GM23338 (cell line): ENCODE data around the gene TTC1. TPM values are rescaled to one million over a fixed set of nuclear protein-coding genes. Genes with fewer than 3 reads are reported as not detected.

Experiments
- ATAC-seq: fragments of 200-7000 bp; cut with Tn5 transposase; 3 replicates; pipeline ENCODE4 v1.9.1; 2020
- DNase-seq: peaks from one replicate; pipeline ENCODE4 v3.0.0-alpha.2; 2015; ENCODE audit warnings: low spot score
- H2AFZ ChIP-seq: fragments of 200-600 bp; sonication (generic); 2 replicates; pipeline ENCODE4 v1.8.0; 2016; ENCODE audit warnings: antibody characterized with exemption, mild to moderate bottlenecking, moderate library complexity
- H3F3A ChIP-seq: fragments of 200-600 bp; sonication (generic); replicated peaks from 2 replicates; pipeline ENCODE4 v1.8.0; 2017; ENCODE audit warnings: antibody characterized with exemption, mixed run types, low read depth
- H3K27ac ChIP-seq: fragments of 200-600 bp; sonication (generic); 2 replicates; pipeline ENCODE4 v1.6.1; 2016; ENCODE audit warnings: low read depth
- H3K27me3 ChIP-seq: fragments of 200-600 bp; sonication (generic); 2 replicates; pipeline ENCODE4 v1.8.0; 2016; ENCODE audit warnings: mild to moderate bottlenecking, mixed run types, moderate library complexity; ENCODE audit not compliant: insufficient read depth
- H3K36me3 ChIP-seq: fragments of 200-600 bp; sonication (generic); 2 replicates; pipeline ENCODE4 v1.8.0; 2016; ENCODE audit warnings: mild to moderate bottlenecking; ENCODE audit not compliant: insufficient read depth
- H3K4me1 ChIP-seq: fragments of 200-600 bp; sonication (generic); 2 replicates; pipeline ENCODE4 v1.8.0; 2016; ENCODE audit warnings: mild to moderate bottlenecking, moderate library complexity; ENCODE audit not compliant: insufficient read depth
- H3K4me2 ChIP-seq: fragments of 200-600 bp; sonication (generic); 2 replicates; pipeline ENCODE4 v1.7.1; 2017; ENCODE audit warnings: mixed run types
- H3K4me3 ChIP-seq: fragments of 200-600 bp; sonication (generic); 2 replicates; pipeline ENCODE4 v1.6.1; 2016; ENCODE audit warnings: mixed run types
- H3K79me2 ChIP-seq: fragments of 200-600 bp; sonication (generic); replicated peaks from 2 replicates; pipeline ENCODE4 v1.8.0; 2017; ENCODE audit warnings: mild to moderate bottlenecking; ENCODE audit not compliant: insufficient read depth
- H3K9me2 ChIP-seq: fragments of 200-600 bp; sonication (generic); 2 replicates; pipeline ENCODE4 v1.8.0; 2017; ENCODE audit not compliant: insufficient read depth
- H4K20me1 ChIP-seq: fragments of 200-600 bp; sonication (generic); replicated peaks from 2 replicates; pipeline ENCODE4 v1.8.0; 2017; ENCODE audit warnings: mild to moderate bottlenecking; ENCODE audit not compliant: insufficient read depth
- H3K27ac Mint-ChIP-seq: 2 replicates; pipeline ENCODE4 v1.8.0; 2020; ENCODE audit warnings: inconsistent platforms, mild to moderate bottlenecking, moderate library complexity, mixed read lengths
- H3K27me3 Mint-ChIP-seq: 3 replicates; pipeline ENCODE4 v1.8.0; 2022; ENCODE audit warnings: low read depth, mild to moderate bottlenecking, moderate library complexity, mixed read lengths, inconsistent platforms; ENCODE audit not compliant: insufficient read depth, poor library complexity
- H3K36me3 Mint-ChIP-seq: 3 replicates; pipeline ENCODE4 v1.8.0; 2021; ENCODE audit warnings: low read depth, mild to moderate bottlenecking, inconsistent platforms, moderate library complexity, mixed read lengths
- H3K4me1 Mint-ChIP-seq: 3 replicates; pipeline ENCODE4 v1.8.0; 2020; ENCODE audit warnings: mild to moderate bottlenecking, inconsistent platforms, mixed read lengths
- H3K4me3 Mint-ChIP-seq: 3 replicates; pipeline ENCODE4 v1.8.0; 2021; ENCODE audit warnings: moderate library complexity, mild to moderate bottlenecking, inconsistent platforms, mixed read lengths
- H3K9me3 Mint-ChIP-seq: 3 replicates; pipeline ENCODE4 v1.8.0; 2020; ENCODE audit warnings: moderate library complexity, mild to moderate bottlenecking, inconsistent platforms, mixed read lengths
- CREB1 ChIP-seq: fragments of 250-450 bp; sonication (Bioruptor Pico); IDR thresholded peaks from 2 replicates; pipeline ENCODE4 v1.5.0; 2020; ENCODE audit warnings: low read depth, mild to moderate bottlenecking, moderate library complexity
- ETS1 ChIP-seq: IDR thresholded peaks from 2 replicates; pipeline ENCODE4 v1.6.1; 2016; ENCODE audit warnings: antibody characterized with exemption
- EZH2 ChIP-seq: fragments of 200-600 bp; sonication (generic); IDR thresholded peaks from one replicate; pipeline ENCODE4 v1.8.0; 2017; ENCODE audit warnings: antibody characterized with exemption, mild to moderate bottlenecking, low read depth; ENCODE audit not compliant: unreplicated experiment
- JUNB ChIP-seq: IDR thresholded peaks from one replicate; pipeline ENCODE4 v1.6.1; 2016; ENCODE audit warnings: antibody characterized with exemption; ENCODE audit not compliant: unreplicated experiment
- NANOG ChIP-seq: IDR thresholded peaks from 2 replicates; pipeline ENCODE4 v1.6.1; 2016; ENCODE audit warnings: antibody characterized with exemption, borderline replicate concordance
- POLR2AphosphoS5 ChIP-seq: IDR thresholded peaks from 2 replicates; pipeline ENCODE4 v1.6.1; 2016; ENCODE audit warnings: antibody characterized with exemption, low read depth
- REST ChIP-seq: IDR thresholded peaks from one replicate; pipeline ENCODE4 v1.6.1; 2018; ENCODE audit warnings: antibody characterized with exemption; ENCODE audit not compliant: unreplicated experiment
- STAT1 ChIP-seq: IDR thresholded peaks from one replicate; pipeline ENCODE4 v1.6.1; 2016; ENCODE audit warnings: antibody characterized with exemption; ENCODE audit not compliant: unreplicated experiment
- ZNF331 ChIP-seq: fragments of 250-450 bp; sonication (Bioruptor Pico); IDR thresholded peaks from 2 replicates; pipeline ENCODE4 v1.5.0; 2020; ENCODE audit warnings: low read depth, mild to moderate bottlenecking, moderate library complexity
- polyA plus RNA-seq: library from polyadenylated mRNA; unstranded; fragments of >200 nt; fragmentation: Nextera tagmentation; extraction: Ambion mirVana; gene quantifications from 2 replicates; pipeline ENCODE4 v1.2.1, GENCODE V29; 2016
- total RNA-seq: library from RNA; depleted of rRNA; stranded (reverse); fragments of >200 nt; shearing (Covaris generic); gene quantifications from 2 replicates; pipeline ENCODE4 v1.2.3, GENCODE V29; 2014
- TF ChIP-seq, protein P1 (sequence below): fragments of 250-450 bp; sonication (Bioruptor Pico); IDR thresholded peaks from 2 replicates; pipeline ENCODE4 v1.5.0; 2020; ENCODE audit warnings: mild to moderate bottlenecking, moderate library complexity

The TTC1 gene
- total and polyA plus RNA-seq, 2 experiments from 2014 or later, result 48.9 to 131 TPM

- DNase-seq (no peak), ATAC-seq (no peak)
- Histone ChIP-seq H3K27me3 (no peaks in the 10 kb centered on the region), H3K4me3 (no peak overlapping the region), H4K20me1 (no peaks in the 10 kb centered on the region; the same call in 1 of the 2 replicates), H3K9me2 (no peaks in the 10 kb centered on the region), H2AFZ (no peak overlapping the region), H3K36me3 (no peaks in the 10 kb centered on the region; the same call in 1 of the 2 replicates), H3K79me2 (no peaks in the 10 kb centered on the region), H3K4me2 (no peak overlapping the region), H3K4me1 (no peaks in the 10 kb centered on the region), H3K27ac (0 out of 2 replicates have a peak overlapping the region, but pooled peaks have one; percentile 17), H3F3A (peaks cover 4% of the 10 kb centered on the region)
- H3K27ac Mint-ChIP-seq, result peak overlapping the region; percentile 3; the same call in 1 of the 2 replicates
- H3K36me3 Mint-ChIP-seq, result peaks cover 7% of the 10 kb centered on the region; the same call in 2 of the 3 replicates
- peaks cover 5% of the 10 kb centered on the region for H3K27me3 Mint-ChIP-seq
- H3K4me1 Mint-ChIP-seq, result peaks cover 15% of the 10 kb centered on the region
- H3K9me3 Mint-ChIP-seq, result no peaks in the 10 kb centered on the region
- no peak overlapping the region for H3K4me3 Mint-ChIP-seq
- TF ChIP-seq, protein P1, sequence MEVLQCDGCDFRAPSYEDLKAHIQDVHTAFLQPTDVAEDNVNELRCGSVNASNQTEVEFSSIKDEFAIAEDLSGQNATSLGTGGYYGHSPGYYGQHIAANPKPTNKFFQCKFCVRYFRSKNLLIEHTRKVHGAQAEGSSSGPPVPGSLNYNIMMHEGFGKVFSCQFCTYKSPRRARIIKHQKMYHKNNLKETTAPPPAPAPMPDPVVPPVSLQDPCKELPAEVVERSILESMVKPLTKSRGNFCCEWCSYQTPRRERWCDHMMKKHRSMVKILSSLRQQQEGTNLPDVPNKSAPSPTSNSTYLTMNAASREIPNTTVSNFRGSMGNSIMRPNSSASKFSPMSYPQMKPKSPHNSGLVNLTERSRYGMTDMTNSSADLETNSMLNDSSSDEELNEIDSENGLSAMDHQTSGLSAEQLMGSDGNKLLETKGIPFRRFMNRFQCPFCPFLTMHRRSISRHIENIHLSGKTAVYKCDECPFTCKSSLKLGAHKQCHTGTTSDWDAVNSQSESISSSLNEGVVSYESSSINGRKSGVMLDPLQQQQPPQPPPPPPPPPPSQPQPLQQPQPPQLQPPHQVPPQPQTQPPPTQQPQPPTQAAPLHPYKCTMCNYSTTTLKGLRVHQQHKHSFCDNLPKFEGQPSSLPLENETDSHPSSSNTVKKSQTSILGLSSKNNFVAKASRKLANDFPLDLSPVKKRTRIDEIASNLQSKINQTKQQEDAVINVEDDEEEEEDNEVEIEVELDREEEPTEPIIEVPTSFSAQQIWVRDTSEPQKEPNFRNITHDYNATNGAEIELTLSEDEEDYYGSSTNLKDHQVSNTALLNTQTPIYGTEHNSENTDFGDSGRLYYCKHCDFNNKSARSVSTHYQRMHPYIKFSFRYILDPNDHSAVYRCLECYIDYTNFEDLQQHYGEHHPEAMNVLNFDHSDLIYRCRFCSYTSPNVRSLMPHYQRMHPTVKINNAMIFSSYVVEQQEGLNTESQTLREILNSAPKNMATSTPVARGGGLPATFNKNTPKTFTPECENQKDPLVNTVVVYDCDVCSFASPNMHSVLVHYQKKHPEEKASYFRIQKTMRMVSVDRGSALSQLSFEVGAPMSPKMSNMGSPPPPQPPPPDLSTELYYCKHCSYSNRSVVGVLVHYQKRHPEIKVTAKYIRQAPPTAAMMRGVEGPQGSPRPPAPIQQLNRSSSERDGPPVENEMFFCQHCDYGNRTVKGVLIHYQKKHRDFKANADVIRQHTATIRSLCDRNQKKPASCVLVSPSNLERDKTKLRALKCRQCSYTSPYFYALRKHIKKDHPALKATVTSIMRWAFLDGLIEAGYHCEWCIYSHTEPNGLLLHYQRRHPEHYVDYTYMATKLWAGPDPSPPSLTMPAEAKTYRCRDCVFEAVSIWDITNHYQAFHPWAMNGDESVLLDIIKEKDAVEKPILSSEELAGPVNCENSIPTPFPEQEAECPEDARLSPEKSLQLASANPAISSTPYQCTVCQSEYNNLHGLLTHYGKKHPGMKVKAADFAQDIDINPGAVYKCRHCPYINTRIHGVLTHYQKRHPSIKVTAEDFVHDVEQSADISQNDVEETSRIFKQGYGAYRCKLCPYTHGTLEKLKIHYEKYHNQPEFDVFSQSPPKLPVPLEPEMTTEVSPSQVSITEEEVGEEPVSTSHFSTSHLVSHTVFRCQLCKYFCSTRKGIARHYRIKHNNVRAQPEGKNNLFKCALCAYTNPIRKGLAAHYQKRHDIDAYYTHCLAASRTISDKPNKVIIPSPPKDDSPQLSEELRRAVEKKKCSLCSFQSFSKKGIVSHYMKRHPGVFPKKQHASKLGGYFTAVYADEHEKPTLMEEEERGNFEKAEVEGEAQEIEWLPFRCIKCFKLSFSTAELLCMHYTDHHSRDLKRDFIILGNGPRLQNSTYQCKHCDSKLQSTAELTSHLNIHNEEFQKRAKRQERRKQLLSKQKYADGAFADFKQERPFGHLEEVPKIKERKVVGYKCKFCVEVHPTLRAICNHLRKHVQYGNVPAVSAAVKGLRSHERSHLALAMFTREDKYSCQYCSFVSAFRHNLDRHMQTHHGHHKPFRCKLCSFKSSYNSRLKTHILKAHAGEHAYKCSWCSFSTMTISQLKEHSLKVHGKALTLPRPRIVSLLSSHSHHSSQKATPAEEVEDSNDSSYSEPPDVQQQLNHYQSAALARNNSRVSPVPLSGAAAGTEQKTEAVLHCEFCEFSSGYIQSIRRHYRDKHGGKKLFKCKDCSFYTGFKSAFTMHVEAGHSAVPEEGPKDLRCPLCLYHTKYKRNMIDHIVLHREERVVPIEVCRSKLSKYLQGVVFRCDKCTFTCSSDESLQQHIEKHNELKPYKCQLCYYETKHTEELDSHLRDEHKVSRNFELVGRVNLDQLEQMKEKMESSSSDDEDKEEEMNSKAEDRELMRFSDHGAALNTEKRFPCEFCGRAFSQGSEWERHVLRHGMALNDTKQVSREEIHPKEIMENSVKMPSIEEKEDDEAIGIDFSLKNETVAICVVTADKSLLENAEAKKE (CRISPR knock-in tag), result no peak
These were observed 62.6 kb downstream of the TTC1 start for GRCh38 chr5:160071516-160071915.

- no peak overlapping the region for H3K4me3 ChIP-seq
- peaks cover 7% of the 10 kb centered on the region; the same call in 2 of the 3 replicates for H3K36me3 Mint-ChIP-seq
- no peak overlapping the region for H3K4me2 ChIP-seq
- DNase-seq (no peak), ATAC-seq (no peak)
- no peaks in the 10 kb centered on the region for H3K9me3 Mint-ChIP-seq
- H3F3A ChIP-seq, result peaks cover 4% of the 10 kb centered on the region
- H3K4me3 Mint-ChIP-seq, result no peak overlapping the region
- H3K36me3 ChIP-seq, result no peaks in the 10 kb centered on the region
- no peaks in the 10 kb centered on the region for H3K27me3 ChIP-seq
- H3K27ac Mint-ChIP-seq, result no peak overlapping the region
- H3K4me1 Mint-ChIP-seq, result peaks cover 15% of the 10 kb centered on the region
- H3K27me3 Mint-ChIP-seq, result peaks cover 5% of the 10 kb centered on the region
- H3K79me2 ChIP-seq, result no peaks in the 10 kb centered on the region
- H2AFZ ChIP-seq, result no peak overlapping the region
- H4K20me1 ChIP-seq, result no peaks in the 10 kb centered on the region; the same call in 1 of the 2 replicates
- H3K9me2 ChIP-seq, result no peaks in the 10 kb centered on the region
- no peaks in the 10 kb centered on the region for H3K4me1 ChIP-seq
- H3K27ac ChIP-seq, result peak overlapping the region; percentile 17; the same call in 1 of the 2 replicates
- TF ChIP-seq STAT1, result no peak
- TF ChIP-seq EZH2, result no peak
- no peak for TF ChIP-seq REST
- TF ChIP-seq ETS1, result no peak
- no peak for TF ChIP-seq POLR2AphosphoS5
- TF ChIP-seq JUNB, result no peak
- TF ChIP-seq NANOG, result no peak
- TF ChIP-seq ZNF331 (CRISPR knock-in tag), result no peak
- no peak for TF ChIP-seq CREB1 (CRISPR knock-in tag)
These were observed 63.0 kb downstream of the TTC1 start for GRCh38 chr5:160071916-160072315.
